ENCODE results near the gene AFF2.

GRCh38 chrX:148567779-148568178 lies 67.4 kb downstream of the AFF2 start:
- TF ChIP-seq SUZ12 (IDR thresholded peaks at IDR 0.05) (no peak), SP1 (IDR thresholded peaks at IDR 0.05) (no peak)
